AG04449 (cell line): ENCODE measurements around the gene KRT85.

Source experiments
- CTCF ChIA-PET: fragments of 350-600 bp; formaldehyde crosslinking; extraction: SDS; loops from one replicate; lab custom pipeline; 2021; ENCODE audit warnings: antibody characterized with exemption; lab: Yijun Ruan, JAX
- POLR2A ChIA-PET: fragments of 400-600, 350-600 bp; formaldehyde crosslinking; extraction: SDS; loops from one replicate; lab custom pipeline; 2020; ENCODE audit warnings: antibody characterized with exemption, inconsistent platforms; lab: Yijun Ruan, JAX
- DNase-seq: peaks from one replicate; pipeline ENCODE4 v3.0.0-alpha.2; 2010; ENCODE audit warnings: low read depth, low spot score
- H3K4me3 ChIP-seq: 2 replicates; pipeline ENCODE4 v1.5.1; 2011; ENCODE audit warnings: low read depth, mild to moderate bottlenecking, control low read depth, low read length
- TF ChIP-seq, protein P1 (sequence below): IDR thresholded peaks from one replicate; pipeline ENCODE4 v1.5.1; 2011; ENCODE audit warnings: mild to moderate bottlenecking, moderate library complexity, low read length, control low read depth, inconsistent platforms; ENCODE audit not compliant: insufficient read depth; ENCODE audit errors: missing control alignments

The KRT85 gene

GRCh38 chr12:52342781-52343490 lies 24.3 kb downstream of the KRT85 start:
- H3K4me3 ChIP-seq = no peak overlapping the region
- CTCF ChIA-PET = interaction anchor here (0.6 to 1.9 kb wide), 3 partner anchors 15 to 537 kb away, joined by 3 to 11 read pairs (median 4); no protein-coding TSS in a partner anchor
- DNase-seq = no peak
- TF ChIP-seq, protein P1, sequence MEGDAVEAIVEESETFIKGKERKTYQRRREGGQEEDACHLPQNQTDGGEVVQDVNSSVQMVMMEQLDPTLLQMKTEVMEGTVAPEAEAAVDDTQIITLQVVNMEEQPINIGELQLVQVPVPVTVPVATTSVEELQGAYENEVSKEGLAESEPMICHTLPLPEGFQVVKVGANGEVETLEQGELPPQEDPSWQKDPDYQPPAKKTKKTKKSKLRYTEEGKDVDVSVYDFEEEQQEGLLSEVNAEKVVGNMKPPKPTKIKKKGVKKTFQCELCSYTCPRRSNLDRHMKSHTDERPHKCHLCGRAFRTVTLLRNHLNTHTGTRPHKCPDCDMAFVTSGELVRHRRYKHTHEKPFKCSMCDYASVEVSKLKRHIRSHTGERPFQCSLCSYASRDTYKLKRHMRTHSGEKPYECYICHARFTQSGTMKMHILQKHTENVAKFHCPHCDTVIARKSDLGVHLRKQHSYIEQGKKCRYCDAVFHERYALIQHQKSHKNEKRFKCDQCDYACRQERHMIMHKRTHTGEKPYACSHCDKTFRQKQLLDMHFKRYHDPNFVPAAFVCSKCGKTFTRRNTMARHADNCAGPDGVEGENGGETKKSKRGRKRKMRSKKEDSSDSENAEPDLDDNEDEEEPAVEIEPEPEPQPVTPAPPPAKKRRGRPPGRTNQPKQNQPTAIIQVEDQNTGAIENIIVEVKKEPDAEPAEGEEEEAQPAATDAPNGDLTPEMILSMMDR = no peak
- POLR2A ChIA-PET = no interaction called here

- DNase-seq = no peak
- CTCF ChIA-PET = interaction anchor here (5.0 kb wide), 1 partner anchor 14 kb away, joined by 57 read pairs; no protein-coding TSS in a partner anchor
- TF ChIP-seq, protein P1 = no peak
- no peak overlapping the region for H3K4me3 ChIP-seq
- POLR2A ChIA-PET = no interaction called here
Measured at GRCh38 chr12:52341066-52341580, 26.2 kb downstream of the KRT85 start.

DNA sequence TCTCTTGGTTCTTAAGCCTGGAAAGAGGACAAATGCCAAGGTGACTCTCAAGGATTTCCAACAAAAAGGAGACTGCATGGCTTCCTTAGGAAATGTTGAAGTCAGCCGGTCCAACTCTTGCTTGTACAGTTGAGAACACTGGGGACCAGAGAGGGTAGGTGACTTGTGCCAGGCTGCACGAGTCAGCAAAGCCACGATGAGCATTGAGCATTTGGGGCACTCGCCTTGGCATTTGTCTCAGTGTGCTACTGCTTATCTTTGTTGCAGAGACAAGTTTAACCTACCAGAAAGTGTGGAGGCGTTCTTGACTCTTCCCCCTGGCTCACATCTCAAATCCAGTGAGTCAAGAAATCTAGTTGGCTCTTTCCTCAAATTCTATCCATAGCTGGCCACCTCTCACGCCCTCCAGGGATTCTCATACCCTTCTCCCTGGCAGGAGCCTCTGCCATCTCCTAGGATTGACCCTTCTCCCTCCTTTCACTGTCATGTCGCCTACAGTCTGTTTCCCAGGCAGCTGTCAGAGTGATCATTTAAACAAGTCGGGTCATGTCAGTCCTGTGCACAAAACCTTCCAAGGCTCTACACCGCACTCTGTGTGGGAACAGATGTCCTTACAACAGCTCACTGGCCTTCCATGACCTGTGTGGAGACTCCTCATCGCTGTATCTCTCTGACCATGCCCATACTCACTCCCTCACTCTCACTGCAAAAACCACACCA lies 28.9 kb downstream of the KRT85 start:
- ChIA-PET CTCF (interaction anchor here (1.5 to 5.0 kb wide), 6 partner anchors 11 to 547 kb away, joined by 4 to 57 read pairs (median 4); no protein-coding TSS in a partner anchor), POLR2A (no interaction called here)
- DNase-seq = no peak
- H3K4me3 ChIP-seq = no peak overlapping the region
- TF ChIP-seq, protein P1 = no peak

DNA sequence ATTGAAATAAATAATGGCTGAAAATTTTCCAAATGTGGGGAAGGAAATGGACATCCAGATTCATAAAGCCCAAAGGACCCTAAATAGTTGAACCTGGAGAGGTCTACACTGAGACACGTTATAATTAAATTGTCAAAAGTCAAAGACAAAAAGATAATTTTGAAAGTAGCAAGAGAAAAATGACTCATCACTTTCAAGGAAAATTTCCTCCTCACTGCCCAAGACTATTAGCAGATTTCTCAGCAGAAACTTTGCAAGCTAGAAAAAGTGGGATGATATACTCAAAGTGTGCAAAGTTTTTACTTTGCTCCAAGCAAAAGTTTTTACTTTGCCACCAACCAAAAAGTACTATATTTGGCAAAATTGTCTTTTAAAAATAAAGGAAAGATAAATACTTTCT lies 30.2 kb downstream of the KRT85 start:
- TF ChIP-seq, protein P1 = no peak

DNA sequence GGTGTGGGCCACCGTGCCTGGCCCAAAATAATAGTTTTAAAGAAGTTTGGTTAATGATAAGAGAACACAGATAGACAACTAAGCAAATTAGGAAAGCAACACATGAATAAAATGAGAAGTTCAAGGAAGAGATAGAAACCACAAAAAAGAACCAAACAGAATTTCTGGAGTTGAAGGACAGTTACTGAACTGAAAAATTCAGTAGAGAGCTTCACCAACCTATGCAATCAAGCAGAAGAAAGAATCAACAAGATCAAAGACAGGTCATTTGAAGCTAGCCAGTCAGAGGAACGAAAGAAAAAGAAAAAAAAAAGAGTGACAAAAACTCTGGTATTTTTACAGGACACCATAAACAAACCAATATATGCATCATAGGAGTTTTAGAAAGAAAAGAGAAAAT lies 30.6 kb downstream of the KRT85 start:
- ChIA-PET CTCF (interaction anchor here (1.3 to 5.0 kb wide), 5 partner anchors 10 to 548 kb away, joined by 4 to 57 read pairs (median 4); no protein-coding TSS in a partner anchor), POLR2A (no interaction called here)
- H3K4me3 ChIP-seq = no peak overlapping the region
- no peak for DNase-seq
- TF ChIP-seq, protein P1 = no peak

More for the DNA sequence above, 30.2 kb downstream of the KRT85 start:
- H3K4me3 ChIP-seq = no peak overlapping the region
- CTCF ChIA-PET = interaction anchor here (1.5 to 5.0 kb wide), 4 partner anchors 10 to 548 kb away, joined by 4 to 57 read pairs (median 4); no protein-coding TSS in a partner anchor
- no peak for DNase-seq
- POLR2A ChIA-PET = no interaction called here
